ENCODE results near the gene PBX4.
A peak's percentile ranks its signal among the peaks of the same experiment; 100 is the strongest.

The PBX4 gene

DNA sequence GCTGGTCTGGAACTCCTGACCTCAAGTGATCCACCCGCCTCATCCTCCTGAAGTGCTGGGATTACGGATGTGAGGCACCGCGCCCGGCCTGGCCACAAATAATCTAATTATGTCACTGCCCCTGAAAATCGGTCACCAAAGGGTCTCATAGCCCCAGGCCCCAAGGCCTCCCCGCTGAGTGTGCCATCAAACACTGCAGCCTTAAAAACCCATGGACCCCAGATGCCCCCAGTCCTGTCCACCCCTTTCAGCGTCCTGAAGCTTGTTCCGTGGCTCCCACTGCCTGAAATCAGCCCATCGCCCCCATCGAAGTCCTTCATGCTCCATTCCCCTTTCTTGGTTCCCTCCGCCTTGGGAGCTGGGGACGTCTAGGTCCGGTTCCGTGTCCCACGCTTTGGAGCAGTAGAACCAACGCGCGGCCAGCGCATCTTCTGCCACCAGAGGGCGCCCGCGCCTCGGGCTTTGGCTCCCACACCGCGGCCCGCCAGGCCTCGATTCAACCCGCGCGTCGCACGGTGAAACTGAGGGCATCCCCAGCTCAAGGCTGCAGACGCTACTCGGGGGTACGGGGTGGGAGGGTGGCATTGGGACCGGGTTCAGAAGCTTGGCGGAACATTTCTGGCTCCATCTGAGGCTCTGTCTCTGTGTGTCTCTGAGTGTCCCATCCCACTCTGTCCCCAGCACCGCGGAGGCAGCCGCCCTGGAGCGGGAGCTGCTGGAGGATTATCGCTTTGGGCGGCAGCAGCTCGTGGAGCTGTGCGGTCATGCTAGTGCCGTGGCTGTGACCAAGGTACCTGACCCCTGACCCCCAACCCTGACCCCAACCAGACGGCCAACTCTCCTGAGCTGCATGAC, 86.3 kb downstream of the PBX4 start (continued):
- TF ChIP-seq ZNF692 (tag by site-specific recombination; IDR thresholded peaks at IDR 0.05) (no peak), EGR2 (tag by site-specific recombination; IDR thresholded peaks at IDR 0.05; ENCODE audit: low read depth) (0 out of 2 replicates have a peak, but pooled peaks have one; percentile 7), ZNF624 (tag by site-specific recombination; IDR thresholded peaks at IDR 0.05) (no peak), ZNF398 (tag by site-specific recombination; IDR thresholded peaks at IDR 0.05) (no peak), SP7 (tag by site-specific recombination; IDR thresholded peaks at IDR 0.05) (0 out of 2 replicates have a peak, but pooled peaks have one; percentile 21), ZNF521 (tag by site-specific recombination; IDR thresholded peaks at IDR 0.05) (no peak), ZNF221 (tag by site-specific recombination; IDR thresholded peaks at IDR 0.05; ENCODE audit: borderline replicate concordance) (no peak), ZBTB8A (tag by site-specific recombination; IDR thresholded peaks at IDR 0.05) (no peak), ZNF561 (tag by site-specific recombination; IDR thresholded peaks at IDR 0.05; ENCODE audit: borderline replicate concordance) (no peak), ZNF223 (tag by site-specific recombination; IDR thresholded peaks at IDR 0.05) (no peak), ZNF302 (tag by site-specific recombination; IDR thresholded peaks at IDR 0.05; ENCODE audit: low read depth) (no peak)
- TF ChIP-seq, protein P1, sequence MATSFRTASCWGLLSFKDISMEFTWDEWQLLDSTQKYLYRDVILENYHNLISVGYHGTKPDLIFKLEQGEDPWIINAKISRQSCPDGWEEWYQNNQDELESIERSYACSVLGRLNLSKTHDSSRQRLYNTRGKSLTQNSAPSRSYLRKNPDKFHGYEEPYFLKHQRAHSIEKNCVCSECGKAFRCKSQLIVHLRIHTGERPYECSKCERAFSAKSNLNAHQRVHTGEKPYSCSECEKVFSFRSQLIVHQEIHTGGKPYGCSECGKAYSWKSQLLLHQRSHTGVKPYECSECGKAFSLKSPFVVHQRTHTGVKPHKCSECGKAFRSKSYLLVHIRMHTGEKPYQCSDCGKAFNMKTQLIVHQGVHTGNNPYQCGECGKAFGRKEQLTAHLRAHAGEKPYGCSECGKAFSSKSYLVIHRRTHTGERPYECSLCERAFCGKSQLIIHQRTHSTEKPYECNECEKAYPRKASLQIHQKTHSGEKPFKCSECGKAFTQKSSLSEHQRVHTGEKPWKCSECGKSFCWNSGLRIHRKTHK (tag by site-specific recombination; IDR thresholded peaks at IDR 0.05), result no peak

GRCh38 chr19:19530889-19531288, 87.6 kb downstream of the PBX4 start:
- Histone ChIP-seq H3K9me3 (ENCODE audit: control insufficient read depth, insufficient read depth, low read depth, low read length) (no peaks in the 10 kb centered on the region), H3K36me3 (ENCODE audit: control insufficient read depth in 2 of 2, insufficient read depth in 1 of 2, low read length in 2 of 2) (peaks cover 10 to 64% of the 10 kb centered on the region in 2 experiments; a peak in 2 of 3 replicates), H3K4me3 (ENCODE audit: low read depth, low read length) (no peak overlapping the region), H3K27ac (ENCODE audit: extremely low read depth, low read depth, low read length) (no peak overlapping the region), H3K4me1 (ENCODE audit: control insufficient read depth, insufficient read depth, low read length) (no peaks in the 10 kb centered on the region)
- CTCF ChIA-PET, result interaction anchor here (0.6 to 7.3 kb wide), 8 partner anchors 9 to 251 kb away, joined by 4 to 75 read pairs (median 10); partner anchors contain the start of gene GMIP
- TF ChIP-seq ZNF623 (tag by site-specific recombination; IDR thresholded peaks at IDR 0.05) (peak; percentile 40; the same call in 1 of the 2 replicates), ZNF19 (tag by site-specific recombination; IDR thresholded peaks at IDR 0.05; ENCODE audit: low read depth) (no peak), ZBTB6 (tag by site-specific recombination; IDR thresholded peaks at IDR 0.05) (0 out of 2 replicates have a peak, but pooled peaks have one; percentile 20)
- POLR2A ChIA-PET, result interaction anchor here (0.6 kb wide), 1 partner anchor 101 kb away, joined by 8 read pairs; no protein-coding TSS in a partner anchor

GRCh38 chr19:19530423-19530804, 88.1 kb downstream of the PBX4 start:
- H3K27ac ChIP-seq (ENCODE audit: extremely low read depth, low read depth, low read length), result no peak overlapping the region
- CTCF ChIA-PET, result interaction anchor here (0.6 to 7.3 kb wide), 3 partner anchors 23 to 114 kb away, joined by 5 to 75 read pairs (median 47); partner anchors contain the start of gene GMIP

More at GRCh38 chr19:19530423-19530804, 88.1 kb downstream of the PBX4 start:
- no peaks in the 10 kb centered on the region for H3K9me3 ChIP-seq (ENCODE audit: control insufficient read depth, insufficient read depth, low read depth, low read length)
- H3K4me3 ChIP-seq (ENCODE audit: low read depth, low read length), result no peak overlapping the region
- POLR2A ChIA-PET, result interaction anchor here (2.2 kb wide), 1 partner anchor 14 kb away, joined by 6 read pairs; the partner anchor contains the start of genes NDUFA13 and TSSK6
- TF ChIP-seq ZNF544 (tag by site-specific recombination; IDR thresholded peaks at IDR 0.05) (no peak), OVOL3 (tag by site-specific recombination; IDR thresholded peaks at IDR 0.05) (no peak), ZNF580 (tag by site-specific recombination; IDR thresholded peaks at IDR 0.05) (no peak), KLF10 (tag by site-specific recombination; IDR thresholded peaks at IDR 0.05) (no peak), TCF7L2 (IDR thresholded peaks at IDR 0.05; ENCODE audit: borderline replicate concordance, low read depth, low read length) (no peak), ZNF488 (tag by site-specific recombination; IDR thresholded peaks at IDR 0.05) (no peak), ZFHX2 (tag by site-specific recombination; conservative IDR thresholded peaks at IDR 0.05) (peak; percentile 22; the same call in 1 of the 2 replicates)
- peaks cover 10 to 65% of the 10 kb centered on the region in 2 experiments; a peak in 2 of 3 replicates for H3K36me3 ChIP-seq (ENCODE audit: control insufficient read depth in 2 of 2, insufficient read depth in 1 of 2, low read length in 2 of 2)
- no peaks in the 10 kb centered on the region for H3K4me1 ChIP-seq (ENCODE audit: control insufficient read depth, insufficient read depth, low read length)
